GM10847 (cell line): Measurements from ENCODE around the gene POPDC3.

Source experiments
- POLR2A ChIP-seq: IDR thresholded peaks from 2 replicates; pipeline ENCODE4 v1.6.1; 2011; ENCODE audit not compliant: insufficient read length; ENCODE audit errors: extremely low read depth

Gene POPDC3, protein sequence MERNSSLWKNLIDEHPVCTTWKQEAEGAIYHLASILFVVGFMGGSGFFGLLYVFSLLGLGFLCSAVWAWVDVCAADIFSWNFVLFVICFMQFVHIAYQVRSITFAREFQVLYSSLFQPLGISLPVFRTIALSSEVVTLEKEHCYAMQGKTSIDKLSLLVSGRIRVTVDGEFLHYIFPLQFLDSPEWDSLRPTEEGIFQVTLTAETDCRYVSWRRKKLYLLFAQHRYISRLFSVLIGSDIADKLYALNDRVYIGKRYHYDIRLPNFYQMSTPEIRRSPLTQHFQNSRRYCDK

DNA sequence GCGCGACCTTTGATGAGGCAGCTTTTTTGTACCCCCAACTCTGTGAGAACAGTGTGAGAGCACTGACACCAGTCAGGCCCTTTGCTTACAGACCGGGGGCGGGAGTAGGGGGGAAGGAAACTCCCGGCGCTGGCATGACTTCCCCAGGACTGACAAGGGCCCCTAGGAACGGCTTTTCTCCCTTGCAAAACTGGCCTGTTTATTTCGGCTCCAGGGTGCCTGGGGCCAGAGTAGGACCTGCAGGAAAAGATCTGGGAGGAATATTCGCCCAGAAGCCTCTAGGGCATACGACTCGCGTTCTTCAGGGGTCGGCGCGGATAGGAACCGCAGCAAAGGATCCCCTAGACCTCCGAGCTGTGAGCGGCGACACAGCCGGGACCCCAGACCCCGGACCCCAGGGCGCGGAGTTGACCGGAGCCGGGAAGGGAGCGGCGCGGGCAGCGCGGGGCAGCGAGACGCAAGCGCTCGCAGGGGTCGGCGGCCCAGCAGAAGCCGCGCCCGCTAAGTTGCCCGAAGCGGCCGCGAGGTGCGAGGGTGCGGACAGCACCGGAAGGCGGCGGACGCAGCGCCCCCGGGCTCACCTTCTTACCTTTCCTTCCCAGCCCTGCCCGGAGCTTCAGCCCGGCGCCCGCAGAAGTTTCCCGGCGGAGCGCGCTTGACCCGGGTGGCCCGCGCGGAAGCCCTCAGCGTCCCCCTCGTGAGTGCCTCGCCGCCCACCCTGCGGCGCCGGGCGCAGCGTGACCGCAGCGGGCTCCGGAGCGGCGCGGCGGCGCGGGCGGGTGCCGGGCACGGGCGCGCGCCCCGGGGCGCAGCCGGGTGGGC is at the start of gene POPDC3:
Gene POPDC3, minus strand, starts transcription at position 771 of the 822 bp plus-strand sequence. CDS start 18,105 bp downstream, outside the sequence.
- TF ChIP-seq POLR2A: no peak

DNA sequence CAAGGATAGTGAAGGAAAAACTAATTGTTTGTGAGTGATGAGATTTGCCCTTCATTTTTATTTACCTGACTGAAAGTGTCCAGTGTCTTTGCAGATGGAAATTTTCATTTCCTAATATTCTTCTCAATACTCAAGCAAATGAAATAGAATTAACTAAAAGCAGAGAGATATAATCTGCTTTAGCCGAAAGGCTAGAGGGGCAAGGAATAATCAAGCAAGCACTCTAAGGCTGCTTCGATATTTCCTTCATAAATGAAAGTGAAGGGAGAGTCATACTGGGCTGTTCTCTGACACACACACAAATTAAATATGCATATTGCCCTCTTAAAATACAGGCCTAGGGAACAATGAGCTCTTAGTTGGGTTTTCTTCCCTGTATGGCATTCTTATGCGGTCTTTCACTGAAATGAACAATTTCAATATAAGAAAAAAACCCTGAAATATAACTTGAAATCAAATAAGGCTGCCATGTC is 47.5 kb upstream of the POPDC3 start:
- TF ChIP-seq POLR2A: no peak

DNA sequence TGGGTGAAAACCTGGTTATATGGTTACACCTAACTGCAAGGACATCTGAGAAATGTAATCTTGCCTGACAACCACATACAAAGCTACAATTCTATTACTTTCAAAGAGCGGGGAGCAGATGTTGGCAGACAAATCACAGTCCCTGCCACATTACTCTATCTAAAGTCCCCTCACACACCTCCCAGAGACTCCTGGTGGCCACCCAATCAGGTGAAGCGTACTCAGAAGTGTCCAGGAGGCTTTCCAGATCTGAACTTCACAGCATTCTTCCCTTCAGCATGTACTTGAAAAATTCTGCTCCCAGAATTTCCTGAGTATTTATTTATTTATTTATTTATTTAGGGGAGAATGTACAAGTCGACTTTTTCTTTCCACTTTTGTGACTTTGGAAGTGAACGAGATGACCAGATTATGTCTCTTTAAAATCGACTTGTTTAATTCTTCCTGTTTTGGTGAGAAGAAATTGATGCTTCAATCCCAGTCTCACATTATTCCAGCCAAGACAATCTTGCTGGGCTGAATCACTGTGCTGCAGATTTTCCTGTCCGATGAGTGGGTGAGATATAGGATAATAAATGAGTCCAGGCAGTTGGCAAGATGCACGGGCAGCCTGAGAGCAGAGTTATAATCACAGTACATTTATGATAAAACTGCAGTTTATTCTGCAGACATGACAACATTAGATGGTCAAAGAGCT is 46.9 kb upstream of the POPDC3 start:
- TF ChIP-seq POLR2A: no peak

DNA sequence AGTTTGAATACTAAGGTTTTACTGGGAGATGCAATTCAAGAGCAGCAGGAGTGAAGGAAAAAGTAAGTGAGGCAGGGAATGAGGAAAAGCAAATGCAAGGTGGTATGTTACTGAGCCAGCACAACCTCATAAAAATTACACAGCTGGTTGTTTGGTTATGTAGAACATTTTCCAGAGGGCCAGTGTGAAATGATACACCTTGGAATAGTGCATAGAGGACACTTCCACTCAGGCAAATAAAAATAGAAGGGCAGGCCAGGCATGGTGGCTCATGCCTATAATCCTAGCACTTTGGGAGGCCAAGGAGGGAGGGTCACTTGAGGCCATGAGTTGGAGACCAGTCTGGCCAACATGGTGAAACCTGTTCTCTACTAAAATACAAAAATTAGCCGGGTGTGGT is 43.4 kb upstream of the POPDC3 start:
- no peak for TF ChIP-seq POLR2A

DNA sequence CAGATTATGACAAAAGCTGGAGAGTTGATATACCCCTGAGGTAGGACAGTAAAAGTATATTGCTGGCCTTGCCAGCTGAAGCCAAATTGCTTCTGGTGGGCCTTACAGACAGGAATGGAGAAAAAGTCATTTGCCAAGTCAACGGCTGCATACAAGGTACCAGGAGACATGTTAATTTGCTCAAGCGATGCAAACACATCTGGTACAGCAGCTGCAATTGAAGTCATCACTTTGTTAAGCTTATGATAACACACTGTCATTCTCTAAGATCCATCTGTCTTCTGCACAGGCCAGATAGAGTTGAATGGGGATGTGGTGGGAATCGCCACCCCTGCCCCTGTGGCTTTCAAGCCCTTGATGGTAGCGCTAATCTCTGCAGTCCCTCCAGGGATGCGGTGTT is 40.4 kb upstream of the POPDC3 start:
- no peak for TF ChIP-seq POLR2A

DNA sequence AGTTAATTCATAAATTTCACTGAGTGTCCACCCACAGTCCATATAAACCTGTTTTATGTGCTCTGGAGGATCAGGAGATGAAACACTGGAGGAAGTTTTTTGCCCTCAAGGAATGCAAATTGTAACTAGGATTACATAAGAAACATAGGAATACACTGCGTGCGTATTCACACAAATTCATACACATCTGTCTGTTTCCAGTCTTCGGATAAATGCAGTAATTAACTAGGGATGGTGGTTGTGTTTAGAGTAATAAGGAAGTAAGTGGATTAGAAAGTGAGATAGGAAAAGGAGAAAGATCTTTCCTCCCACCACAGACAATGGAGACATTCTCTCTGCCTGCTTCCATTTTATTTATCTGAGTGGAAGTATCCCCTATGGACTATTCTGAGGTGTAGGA is 35.7 kb upstream of the POPDC3 start:
- TF ChIP-seq POLR2A: no peak

DNA sequence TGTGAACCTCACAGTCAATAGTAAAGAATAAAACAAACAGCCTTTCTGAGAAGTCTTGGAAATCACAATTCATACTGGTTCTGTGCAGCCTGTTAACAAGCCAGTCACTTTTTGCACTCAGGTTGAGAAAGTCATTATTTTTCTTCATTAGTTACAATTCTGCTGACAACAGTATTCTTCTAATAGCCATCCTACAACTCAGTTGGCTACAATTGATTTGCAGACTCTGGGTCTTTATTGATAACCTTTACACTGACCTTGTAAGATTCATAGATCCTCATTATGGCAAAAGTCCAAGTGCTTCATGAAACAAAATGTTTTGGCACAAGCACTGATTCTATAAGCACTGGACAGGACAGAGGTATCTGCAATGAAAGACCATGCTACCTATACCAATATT is 34.9 kb upstream of the POPDC3 start:
- TF ChIP-seq POLR2A: no peak

DNA sequence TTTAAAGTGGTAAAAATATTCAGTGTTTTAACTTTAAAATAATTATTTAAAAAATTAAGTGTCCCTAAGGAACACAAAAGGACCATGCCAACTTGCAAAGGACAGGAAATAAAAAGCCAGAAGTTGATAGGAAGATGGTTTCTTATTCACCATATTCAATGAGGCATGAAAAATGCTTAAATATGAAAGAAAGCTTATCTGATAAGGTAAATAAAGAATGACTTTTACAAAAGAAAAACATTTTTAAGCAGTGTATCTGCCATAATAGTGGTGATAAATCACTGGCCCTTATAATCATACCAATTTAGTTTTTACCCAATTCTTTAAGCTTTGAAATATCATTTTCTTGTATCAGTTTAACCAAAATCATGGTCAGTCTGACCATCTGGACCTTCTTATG is 33.5 kb upstream of the POPDC3 start:
- TF ChIP-seq POLR2A: no peak

DNA sequence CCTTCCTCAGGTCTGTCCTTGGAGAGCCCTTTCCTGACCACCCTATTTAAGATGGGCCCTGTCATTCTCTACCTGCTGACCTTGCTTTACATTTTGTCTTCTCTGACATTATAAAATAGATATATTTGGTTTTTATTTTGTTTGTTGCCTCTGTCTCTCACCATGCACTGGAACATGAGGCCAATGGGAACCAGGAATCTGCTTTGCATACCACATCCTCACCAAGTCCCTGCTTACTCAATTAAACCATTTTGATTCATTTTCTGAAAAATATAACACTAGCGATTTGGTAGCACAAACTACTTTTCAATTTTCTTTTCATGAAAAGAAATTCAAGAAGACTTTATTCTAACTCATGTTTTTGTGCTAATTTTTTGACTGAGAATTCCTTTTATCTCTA is 32.8 kb upstream of the POPDC3 start:
- TF ChIP-seq POLR2A: no peak

DNA sequence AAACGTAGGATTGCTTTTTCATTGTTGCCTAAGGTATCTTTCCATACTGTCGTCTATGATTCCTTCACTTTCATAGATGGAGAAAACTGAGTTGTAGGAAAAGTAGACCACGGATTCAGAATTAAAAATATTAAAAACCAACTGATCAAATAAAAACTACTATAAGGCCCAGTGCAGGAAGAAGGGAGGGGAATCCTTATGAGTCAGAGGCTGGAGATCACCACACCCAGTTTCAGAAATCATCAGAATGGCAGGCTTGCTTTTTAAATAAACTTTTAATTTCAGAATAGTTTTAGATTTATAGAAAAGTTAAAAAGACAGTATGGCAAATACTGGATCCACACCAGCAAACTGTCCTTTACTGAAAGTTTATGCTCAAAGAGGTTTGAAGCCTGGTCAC is 32.0 kb upstream of the POPDC3 start:
- no peak for TF ChIP-seq POLR2A

DNA sequence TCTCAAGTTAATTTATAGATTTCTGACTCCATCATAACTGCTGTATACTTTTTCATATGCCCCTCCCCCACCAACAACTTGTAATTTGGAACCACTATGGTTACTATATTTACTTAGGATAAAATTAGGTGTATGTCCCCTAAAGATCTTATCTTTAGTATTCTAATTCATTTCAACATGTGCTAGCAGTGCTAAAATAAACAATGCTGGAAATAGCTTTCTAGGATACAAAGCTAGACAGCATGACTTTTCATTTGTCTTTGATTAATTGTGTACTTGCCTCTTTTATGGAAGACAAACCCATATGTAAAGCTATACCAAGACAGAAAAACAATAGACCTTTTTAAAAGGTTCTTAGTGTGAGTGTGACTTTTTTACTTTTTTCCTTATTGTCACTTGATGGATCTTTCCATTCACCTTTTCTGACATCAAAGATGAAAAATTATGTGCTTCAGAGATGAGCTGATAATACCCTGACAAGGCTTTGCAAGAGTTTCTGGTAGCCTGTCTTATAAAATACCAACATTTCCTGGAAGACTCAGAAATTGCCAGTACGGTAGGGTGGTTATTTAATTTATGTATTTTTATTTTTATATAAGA is 31.2 kb upstream of the POPDC3 start:
- no peak for TF ChIP-seq POLR2A

DNA sequence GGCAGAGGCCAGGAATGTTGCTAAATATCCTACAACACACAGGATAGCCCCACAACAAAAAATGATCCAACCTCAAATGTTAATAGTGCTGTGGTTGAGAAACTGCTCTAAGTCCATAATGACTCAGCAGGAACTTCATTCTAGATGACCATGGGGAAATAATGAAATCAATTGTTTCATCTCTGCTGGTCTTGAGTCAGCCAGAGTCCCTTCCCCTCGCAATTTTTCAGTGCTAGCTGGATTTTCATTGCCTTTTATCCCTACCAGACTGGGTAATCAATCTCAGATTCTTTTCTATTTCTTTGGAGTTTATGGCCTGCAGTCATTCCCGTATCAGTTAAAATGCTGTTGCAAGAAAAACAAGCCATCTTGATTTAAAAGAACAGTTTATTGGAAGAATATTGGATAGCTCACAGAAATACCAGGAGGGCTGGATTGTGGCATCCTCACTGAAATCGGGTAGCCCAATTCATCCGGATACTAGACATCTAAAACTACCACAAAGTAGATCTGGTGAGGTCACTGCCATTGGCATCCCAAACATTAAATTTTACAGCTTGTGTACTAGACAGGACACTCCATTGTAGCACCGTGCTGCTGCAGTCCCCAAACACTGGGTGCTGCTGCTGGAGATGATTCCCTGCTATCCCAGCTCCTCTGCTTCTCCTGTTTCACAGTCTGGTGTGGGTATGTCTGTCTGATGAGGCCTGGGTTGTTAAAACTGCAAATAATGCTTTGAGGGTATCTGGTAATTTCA is 30.3 kb upstream of the POPDC3 start:
- no peak for TF ChIP-seq POLR2A

DNA sequence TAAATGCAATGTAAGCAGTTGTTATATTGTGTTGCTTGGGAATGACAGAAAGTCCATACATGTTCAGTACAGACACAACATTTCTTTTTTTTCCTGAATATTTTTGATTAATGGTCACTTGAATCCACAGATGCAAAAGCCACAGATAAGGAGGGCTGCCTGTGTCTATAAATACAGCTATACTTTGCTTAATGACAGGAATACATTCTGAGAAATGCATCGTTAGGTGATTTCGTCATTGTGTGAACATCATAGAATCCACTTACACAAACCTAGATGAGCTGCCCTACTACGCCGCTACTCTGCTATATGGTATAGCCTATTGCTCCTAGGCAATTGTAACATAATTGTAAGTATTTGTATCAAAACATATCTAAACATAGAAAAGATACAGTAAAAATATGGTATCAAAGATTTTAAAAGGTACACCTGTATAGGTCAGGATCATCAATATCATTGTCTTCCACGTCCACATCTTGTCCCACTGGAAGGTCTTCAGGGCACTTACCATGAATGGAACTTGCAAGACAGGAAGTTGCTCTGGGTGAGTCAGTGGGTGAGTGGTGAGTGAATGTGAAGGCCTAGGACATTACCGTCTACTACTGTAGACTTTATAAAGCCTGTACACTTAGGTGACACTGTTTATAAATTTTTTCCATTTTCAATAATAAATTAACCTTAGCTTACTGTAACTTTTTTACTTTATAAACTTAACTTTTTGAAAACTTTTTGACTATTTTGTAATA is 27.9 kb upstream of the POPDC3 start:
- TF ChIP-seq POLR2A: no peak

DNA sequence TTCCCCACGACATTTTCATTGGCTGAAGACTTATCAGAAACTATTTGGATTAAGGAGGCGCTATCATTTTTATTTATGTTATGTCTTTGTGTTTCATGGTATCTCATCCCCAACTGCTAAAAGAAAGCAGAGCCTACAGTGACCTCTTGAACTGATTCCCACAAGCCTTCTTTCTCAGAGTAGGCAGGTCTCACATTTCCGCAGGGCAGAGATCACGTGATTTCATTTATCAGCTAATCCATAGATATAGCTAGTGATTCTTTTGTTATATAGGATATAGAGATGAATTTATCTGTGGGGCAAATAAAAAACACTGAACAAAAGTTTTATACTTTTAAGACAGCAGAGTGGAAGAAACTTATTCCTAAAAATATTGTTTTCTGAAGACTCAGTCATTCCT is 25.0 kb upstream of the POPDC3 start:
- no peak for TF ChIP-seq POLR2A
